Measurements from ENCODE around the gene OGFR.
"Not testable (repeated sequence)": the region's sequence is repeated elsewhere in the genome, so short reads cannot be mapped to it uniquely, and the experiment has no call there.

OGFR gene

DNA sequence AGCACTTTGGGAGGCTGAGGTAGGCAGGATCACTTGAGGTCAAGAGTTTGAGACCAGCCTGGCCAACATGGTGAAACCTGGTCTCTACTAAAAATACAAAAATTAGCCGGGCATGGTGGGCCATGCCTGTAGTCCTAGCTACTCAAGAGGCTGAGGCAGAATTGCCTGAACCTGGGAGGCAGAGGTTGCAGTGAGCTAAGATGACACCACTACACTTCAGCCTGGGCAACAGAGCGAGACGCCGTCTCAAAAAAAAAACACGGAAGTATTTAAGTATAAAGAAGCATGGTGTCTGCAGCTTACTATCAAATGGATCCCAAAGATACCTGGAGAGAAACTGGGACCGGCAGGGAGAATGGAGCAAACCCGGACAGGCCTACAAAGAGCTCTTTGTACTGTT, 44.3 kb downstream of the OGFR start:
- not testable (repeated sequence) for H3K23ac ChIP-seq (ENCODE audit: low read depth, low read length, poor library complexity); H4K91ac ChIP-seq (ENCODE audit: low read depth, low read length, poor library complexity); H2BK12ac ChIP-seq (ENCODE audit: low read length); H3K14ac ChIP-seq (ENCODE audit: low read length); H3K4me1 ChIP-seq (ENCODE audit: control insufficient read depth in 2 of 2, insufficient read depth in 1 of 2, low read depth in 1 of 2, low read length in 2 of 2); H3K18ac ChIP-seq (ENCODE audit: low read length); H2BK15ac ChIP-seq (ENCODE audit: low read length); H3K27ac ChIP-seq (replicated peaks; ENCODE audit: low read length); H3K4me2 ChIP-seq (ENCODE audit: insufficient read depth, low read length, poor library complexity, severe bottlenecking); H2AK5ac ChIP-seq (ENCODE audit: low read depth, low read length); H3K9ac ChIP-seq (ENCODE audit: low read depth, low read length, poor library complexity); H3K4ac ChIP-seq (ENCODE audit: low read length); H3K9me3 ChIP-seq (replicated peaks in 1 of 2; ENCODE audit: control insufficient read depth in 2 of 2, insufficient read depth in 1 of 2, low read depth in 1 of 2, low read length in 2 of 2); H2BK120ac ChIP-seq (ENCODE audit: low read depth, low read length); H2AFZ ChIP-seq (ENCODE audit: low read length); DNase-seq (ENCODE audit: low spot score); H3K79me1 ChIP-seq (ENCODE audit: low read depth, low read length); H2BK5ac ChIP-seq (ENCODE audit: low read length); H3K4me3 ChIP-seq (ENCODE audit: low read length in 2 of 2); H4K8ac ChIP-seq (ENCODE audit: low read depth, low read length); H3K27me3 ChIP-seq (ENCODE audit: control insufficient read depth in 3 of 3, insufficient read depth in 3 of 3, low read depth in 1 of 3, low read length in 3 of 3)
- WGBS, 2 donors (ENCODE audit: extremely low coverage in 2 of 2, insufficient read length in 2 of 2, insufficient replicate concordance in 1 of 2), result no CpG with 5 or more reads among the region's 7 CpGs
- peaks cover 24 to 69% of the 10 kb centered on the region in 2 donors for H3K36me3 ChIP-seq (replicated peaks in 1 of 2; ENCODE audit: control insufficient read depth in 2 of 2, insufficient read depth in 2 of 2, low read length in 2 of 2)

- Histone ChIP-seq H2BK5ac (ENCODE audit: low read length) (no peak overlapping the region), H3K27ac (replicated peaks; ENCODE audit: low read length) (no peak overlapping the region), H3K18ac (ENCODE audit: low read length) (no peak overlapping the region), H3K4me1 (ENCODE audit: control insufficient read depth in 2 of 2, insufficient read depth in 1 of 2, low read depth in 1 of 2, low read length in 2 of 2) (peaks cover 0 to 2% of the 10 kb centered on the region in 2 donors), H3K27me3 (ENCODE audit: control insufficient read depth in 3 of 3, insufficient read depth in 3 of 3, low read depth in 1 of 3, low read length in 3 of 3) (no peaks in the 10 kb centered on the region), H3K9ac (ENCODE audit: low read depth, low read length, poor library complexity) (no peak overlapping the region), H3K14ac (ENCODE audit: low read length) (no peak overlapping the region), H4K91ac (ENCODE audit: low read depth, low read length, poor library complexity) (no peak overlapping the region), H3K36me3 (replicated peaks in 1 of 2; ENCODE audit: control insufficient read depth in 2 of 2, insufficient read depth in 2 of 2, low read length in 2 of 2) (peaks cover 27 to 74% of the 10 kb centered on the region in 2 donors), H3K9me3 (replicated peaks in 1 of 2; ENCODE audit: control insufficient read depth in 2 of 2, insufficient read depth in 1 of 2, low read depth in 1 of 2, low read length in 2 of 2) (no peaks in the 10 kb centered on the region), H3K23ac (ENCODE audit: low read depth, low read length, poor library complexity) (no peak overlapping the region), H3K4me2 (ENCODE audit: insufficient read depth, low read length, poor library complexity, severe bottlenecking) (no peak overlapping the region), H2BK120ac (ENCODE audit: low read depth, low read length) (no peak overlapping the region), H2BK15ac (ENCODE audit: low read length) (no peak overlapping the region), H4K8ac (ENCODE audit: low read depth, low read length) (no peak overlapping the region), H2AK5ac (ENCODE audit: low read depth, low read length) (no peak overlapping the region), H3K4me3 (ENCODE audit: low read length in 2 of 2) (no peak overlapping the region), H2AFZ (ENCODE audit: low read length) (no peak overlapping the region), H3K4ac (ENCODE audit: low read length) (no peak overlapping the region), H2BK12ac (ENCODE audit: low read length) (no peak overlapping the region), H3K79me1 (ENCODE audit: low read depth, low read length) (peaks cover 6% of the 10 kb centered on the region)
- no peak for DNase-seq (ENCODE audit: low spot score)
Observed at GRCh38 chr20:62849431-62849830, 44.8 kb downstream of the OGFR start.

DNA sequence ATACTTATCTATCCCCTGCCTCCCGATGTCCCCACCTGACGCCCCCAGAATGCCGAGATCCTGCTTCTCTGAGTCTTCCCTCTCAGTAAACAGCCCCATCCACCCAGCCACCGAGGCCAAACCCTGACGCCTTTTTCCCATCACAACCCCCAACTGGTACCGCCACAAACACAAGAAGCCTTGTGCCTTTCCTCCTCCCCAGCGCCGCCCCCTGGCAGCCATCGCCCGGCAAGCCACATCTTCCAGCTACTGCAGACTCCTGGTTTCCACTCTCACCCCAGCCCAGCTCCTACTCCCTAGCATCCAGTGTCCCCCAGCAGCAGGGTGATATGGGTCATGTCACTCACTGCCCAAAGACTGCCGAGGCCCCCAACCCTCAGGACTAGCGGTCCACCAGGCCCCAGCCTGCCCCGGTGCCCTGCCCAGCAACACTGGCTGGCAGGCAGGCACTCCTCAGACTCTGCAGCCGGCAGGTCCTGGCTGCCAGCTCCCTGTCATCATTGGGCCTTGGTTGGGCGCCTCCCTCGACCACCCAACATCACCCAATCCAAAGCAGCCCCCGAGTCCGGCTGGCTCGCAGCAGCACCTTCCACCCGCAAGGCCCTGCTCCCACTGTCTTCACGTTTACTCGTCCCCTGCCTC, 45.8 kb downstream of the OGFR start:
- no peak for DNase-seq (ENCODE audit: low spot score)
- no peak overlapping the region for H2AK5ac ChIP-seq (ENCODE audit: low read depth, low read length)

DNA sequence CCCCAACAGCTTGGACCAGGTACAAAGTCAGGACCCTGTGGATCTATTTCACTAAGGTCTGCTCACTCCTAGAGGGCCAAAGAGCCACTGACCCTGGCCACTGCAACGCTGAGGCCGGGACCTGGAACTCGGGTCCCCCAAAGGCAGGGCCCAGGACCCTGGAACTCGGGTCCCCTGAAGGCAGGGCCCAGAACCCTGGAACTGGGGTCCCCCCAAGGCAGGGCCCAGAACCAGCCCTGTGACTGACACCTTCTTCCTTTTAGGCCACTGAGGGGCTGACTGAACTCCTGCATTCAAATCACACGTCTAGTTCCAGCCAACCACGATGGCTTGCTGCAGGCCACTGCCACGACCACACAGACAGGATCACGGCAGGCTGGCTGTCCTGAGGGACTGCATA, 47.6 kb downstream of the OGFR start:
- H2BK12ac ChIP-seq (ENCODE audit: low read length), result no peak overlapping the region
- H3K79me1 ChIP-seq (ENCODE audit: low read depth, low read length), result peaks cover 6% of the 10 kb centered on the region
- no peak overlapping the region for H3K4ac ChIP-seq (ENCODE audit: low read length)
- H4K8ac ChIP-seq (ENCODE audit: low read depth, low read length), result no peak overlapping the region
- H4K91ac ChIP-seq (ENCODE audit: low read depth, low read length, poor library complexity), result no peak overlapping the region
- no peak overlapping the region for H3K27ac ChIP-seq (replicated peaks; ENCODE audit: low read length)
- no peak overlapping the region for H3K9ac ChIP-seq (ENCODE audit: low read depth, low read length, poor library complexity)
- no peak overlapping the region for H3K4me2 ChIP-seq (ENCODE audit: insufficient read depth, low read length, poor library complexity, severe bottlenecking)
- no peak overlapping the region for H2BK15ac ChIP-seq (ENCODE audit: low read length)
- H2BK5ac ChIP-seq (ENCODE audit: low read length), result no peak overlapping the region
- H3K4me1 ChIP-seq (ENCODE audit: control insufficient read depth in 2 of 2, insufficient read depth in 1 of 2, low read depth in 1 of 2, low read length in 2 of 2), result peaks cover 0 to 2% of the 10 kb centered on the region in 2 donors
- WGBS, 2 donors (ENCODE audit: extremely low coverage in 2 of 2, insufficient read length in 2 of 2, insufficient replicate concordance in 1 of 2), result no CpG with 5 or more reads among the region's 8 CpGs
- H3K9me3 ChIP-seq (replicated peaks in 1 of 2; ENCODE audit: control insufficient read depth in 2 of 2, insufficient read depth in 1 of 2, low read depth in 1 of 2, low read length in 2 of 2), result no peaks in the 10 kb centered on the region
- H2BK120ac ChIP-seq (ENCODE audit: low read depth, low read length), result no peak overlapping the region
- no peaks in the 10 kb centered on the region for H3K27me3 ChIP-seq (ENCODE audit: control insufficient read depth in 3 of 3, insufficient read depth in 3 of 3, low read depth in 1 of 3, low read length in 3 of 3)
- H3K23ac ChIP-seq (ENCODE audit: low read depth, low read length, poor library complexity), result no peak overlapping the region
- peaks cover 29 to 84% of the 10 kb centered on the region in 2 donors for H3K36me3 ChIP-seq (replicated peaks in 1 of 2; ENCODE audit: control insufficient read depth in 2 of 2, insufficient read depth in 2 of 2, low read length in 2 of 2)
- no peak overlapping the region for H3K14ac ChIP-seq (ENCODE audit: low read length)
- no peak overlapping the region for H3K4me3 ChIP-seq (ENCODE audit: low read length in 2 of 2)
- no peak for DNase-seq (ENCODE audit: low spot score)
- H2AFZ ChIP-seq (ENCODE audit: low read length), result no peak overlapping the region
- H2AK5ac ChIP-seq (ENCODE audit: low read depth, low read length), result no peak overlapping the region
- no peak overlapping the region for H3K18ac ChIP-seq (ENCODE audit: low read length)

More for the DNA sequence above, 45.8 kb downstream of the OGFR start:
- WGBS, 2 donors (ENCODE audit: extremely low coverage in 2 of 2, insufficient read length in 2 of 2, insufficient replicate concordance in 1 of 2), result no CpG with 5 or more reads among the region's 22 CpGs
- Histone ChIP-seq H3K4me3 (ENCODE audit: low read length in 2 of 2) (no peak overlapping the region), H3K23ac (ENCODE audit: low read depth, low read length, poor library complexity) (peak overlapping the region; percentile 85), H2BK120ac (ENCODE audit: low read depth, low read length) (no peak overlapping the region), H3K27ac (replicated peaks; ENCODE audit: low read length) (no peak overlapping the region), H3K9ac (ENCODE audit: low read depth, low read length, poor library complexity) (peak overlapping the region; percentile 32), H4K8ac (ENCODE audit: low read depth, low read length) (peak overlapping the region; percentile 82), H3K4me1 (ENCODE audit: control insufficient read depth in 2 of 2, insufficient read depth in 1 of 2, low read depth in 1 of 2, low read length in 2 of 2) (peaks cover 0 to 2% of the 10 kb centered on the region in 2 donors), H2BK12ac (ENCODE audit: low read length) (no peak overlapping the region), H3K4ac (ENCODE audit: low read length) (no peak overlapping the region), H4K91ac (ENCODE audit: low read depth, low read length, poor library complexity) (no peak overlapping the region), H3K9me3 (replicated peaks in 1 of 2; ENCODE audit: control insufficient read depth in 2 of 2, insufficient read depth in 1 of 2, low read depth in 1 of 2, low read length in 2 of 2) (no peaks in the 10 kb centered on the region), H3K27me3 (ENCODE audit: control insufficient read depth in 3 of 3, insufficient read depth in 3 of 3, low read depth in 1 of 3, low read length in 3 of 3) (no peaks in the 10 kb centered on the region), H3K79me1 (ENCODE audit: low read depth, low read length) (peaks cover 6% of the 10 kb centered on the region), H3K36me3 (replicated peaks in 1 of 2; ENCODE audit: control insufficient read depth in 2 of 2, insufficient read depth in 2 of 2, low read length in 2 of 2) (peaks cover 30 to 82% of the 10 kb centered on the region in 2 donors), H3K14ac (ENCODE audit: low read length) (no peak overlapping the region), H2BK15ac (ENCODE audit: low read length) (no peak overlapping the region), H3K4me2 (ENCODE audit: insufficient read depth, low read length, poor library complexity, severe bottlenecking) (no peak overlapping the region), H2AFZ (ENCODE audit: low read length) (no peak overlapping the region), H2BK5ac (ENCODE audit: low read length) (peak overlapping the region; percentile 90), H3K18ac (ENCODE audit: low read length) (peak overlapping the region; percentile 80)

Data from neuronal stem cell (in vitro differentiated cells).